ENCODE measurements around the gene RUFY4.

DNA sequence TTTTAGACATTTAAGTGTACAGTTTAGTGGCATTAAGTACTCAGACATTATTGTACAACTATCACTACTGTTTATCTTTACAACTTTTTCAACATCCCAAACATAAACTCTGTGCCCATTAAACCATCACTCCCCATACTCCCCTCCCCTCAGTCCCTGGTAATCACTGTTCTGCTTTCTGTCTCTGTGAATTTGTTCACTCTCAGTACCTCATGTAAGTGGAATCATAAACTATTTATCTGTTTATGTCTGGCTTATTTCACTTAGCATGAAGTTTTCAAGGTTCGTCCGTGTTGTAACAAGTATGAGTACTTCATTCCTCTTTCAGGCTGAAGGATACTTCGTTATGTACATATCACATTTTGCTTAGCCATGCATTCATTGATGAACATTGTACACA lies 9.8 kb upstream of the RUFY4 start:
- TF ChIP-seq CBFB (CRISPR knock-in tag; IDR thresholded peaks at IDR 0.05) (no peak), CEBPB (tag; IDR thresholded peaks at IDR 0.05) (no peak), MCM3 (IDR thresholded peaks at IDR 0.05) (no peak), MTA2 (IDR thresholded peaks at IDR 0.05; ENCODE audit: low read depth) (no peak), ZNF263 (CRISPR knock-in tag; IDR thresholded peaks at IDR 0.05; ENCODE audit: borderline replicate concordance) (no peak), FOS (IDR thresholded peaks at IDR 0.05; ENCODE audit: extremely low read depth, insufficient read length) (no peak), FOXP1 (CRISPR knock-in tag; IDR thresholded peaks at IDR 0.05) (no peak), ZNF57 (CRISPR knock-in tag; IDR thresholded peaks at IDR 0.05) (no peak), ZNF445 (CRISPR knock-in tag; IDR thresholded peaks at IDR 0.05; ENCODE audit: low read depth) (no peak), EHMT2 (IDR thresholded peaks at IDR 0.05) (no peak), MAZ (CRISPR knock-in tag; conservative IDR thresholded peaks at IDR 0.05 in 1 of 2, IDR thresholded peaks at IDR 0.05 in 1 of 2) (no peak), RFX7 (CRISPR knock-in tag; IDR thresholded peaks at IDR 0.05) (no peak), ZNF717 (CRISPR knock-in tag; IDR thresholded peaks at IDR 0.05) (no peak), FOXJ3 (CRISPR knock-in tag; IDR thresholded peaks at IDR 0.05) (no peak)

Data from K562 (cell line).